GM21717 (cell line): ENCODE data around the gene LSR.
"Not testable (repeated sequence)": the region's sequence is repeated elsewhere in the genome, so short reads cannot be mapped to it uniquely, and the experiment has no call there.

Source experiments
- ATAC-seq: cut with Tn5 transposase; IDR thresholded peaks from one replicate; pipeline ENCODE4 v1.9.1; 2021; ENCODE audit warnings: mild to moderate bottlenecking, moderate library complexity; ENCODE audit not compliant: unreplicated experiment

LSR gene

DNA sequence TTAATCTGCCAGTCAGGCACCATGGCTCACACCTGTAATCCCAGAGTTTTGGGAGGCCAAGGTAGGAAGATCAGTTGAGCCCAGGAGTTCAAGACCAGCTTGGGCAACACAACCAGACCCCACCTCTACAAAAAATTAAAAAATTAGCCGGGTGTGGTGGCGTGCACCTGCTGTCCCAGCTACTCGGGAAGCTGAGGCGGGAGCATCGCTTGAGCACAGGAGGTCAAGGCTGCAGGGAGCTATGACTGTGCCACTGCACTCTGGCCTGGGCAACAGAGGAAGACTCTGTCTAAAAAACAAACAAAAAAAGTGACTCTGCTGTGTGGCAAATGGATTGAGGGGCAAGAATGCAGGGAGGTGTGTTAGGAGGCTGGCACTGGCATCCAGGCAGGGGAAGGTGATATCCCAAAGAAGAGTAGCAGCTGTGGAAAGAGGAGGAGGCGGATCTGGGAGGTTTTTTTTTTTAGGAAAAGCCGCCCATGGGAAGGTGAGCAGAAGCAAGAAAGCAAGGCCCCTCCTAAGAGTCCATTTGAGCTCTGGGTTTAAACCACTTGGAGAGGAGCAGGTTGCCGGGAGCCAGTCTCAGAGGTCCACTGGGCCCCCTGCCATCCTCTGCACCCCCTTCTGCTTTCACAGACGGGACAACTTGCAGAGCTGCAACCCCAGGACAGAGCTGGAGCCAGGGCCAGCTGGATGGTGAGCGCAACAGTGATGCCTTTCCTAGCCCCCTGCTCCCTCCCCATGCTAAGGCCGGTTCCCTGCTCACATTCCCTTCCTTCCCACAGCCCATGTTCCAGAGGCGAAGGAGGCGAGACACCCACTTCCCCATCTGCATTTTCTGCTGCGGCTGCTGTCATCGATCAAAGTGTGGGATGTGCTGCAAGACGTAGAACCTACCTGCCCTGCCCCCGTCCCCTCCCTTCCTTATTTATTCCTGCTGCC, 35.6 kb downstream of the LSR start:
- no peak for ATAC-seq

GRCh38 chr19:35285095-35285449, 36.3 kb downstream of the LSR start:
- ATAC-seq = no peak

- not testable (repeated sequence) for ATAC-seq
Observed at GRCh38 chr19:35285465-35285864, 36.7 kb downstream of the LSR start.

GRCh38 chr19:35286101-35286500, 37.3 kb downstream of the LSR start:
- not testable (repeated sequence) for ATAC-seq

DNA sequence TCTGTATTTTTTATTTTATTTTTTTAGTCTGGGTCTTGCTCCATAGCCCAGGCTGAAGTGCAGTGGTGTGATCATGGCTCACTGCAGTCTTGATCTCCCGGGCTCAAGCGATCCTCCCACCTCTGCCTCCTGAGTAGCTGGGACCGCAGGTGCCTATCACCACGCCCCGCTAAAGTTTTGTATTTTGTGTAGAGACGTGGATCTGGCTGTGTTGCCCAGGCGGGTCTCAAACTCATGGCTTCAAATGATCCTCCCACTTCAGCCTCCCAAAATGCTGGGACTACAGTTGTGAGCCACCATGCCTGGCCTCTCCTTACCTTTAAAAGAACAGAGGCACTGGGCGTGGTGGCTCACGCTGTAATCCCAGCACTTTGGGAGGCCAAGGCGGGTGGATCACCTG, 38.9 kb downstream of the LSR start:
- no peak for ATAC-seq

DNA sequence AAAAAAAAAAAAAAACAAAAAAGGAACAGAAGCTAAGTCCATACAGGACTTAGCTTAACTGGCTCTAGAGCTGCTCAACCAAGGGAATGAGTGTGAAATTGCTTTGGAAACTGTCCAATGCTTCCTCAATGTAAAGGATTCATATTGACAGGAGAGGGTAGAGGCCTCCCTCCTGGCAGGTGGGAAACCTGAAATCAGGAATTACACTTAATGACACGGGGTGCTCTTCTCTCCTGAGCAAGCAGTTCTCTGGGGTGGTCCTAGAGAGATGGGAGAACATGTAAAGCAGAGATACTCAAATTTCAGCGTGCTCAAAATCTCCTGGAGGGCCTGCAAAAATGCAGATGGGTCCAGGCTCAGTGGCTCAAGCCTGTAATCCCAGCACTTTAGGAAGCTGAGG, 39.5 kb downstream of the LSR start:
- ATAC-seq = no peak

DNA sequence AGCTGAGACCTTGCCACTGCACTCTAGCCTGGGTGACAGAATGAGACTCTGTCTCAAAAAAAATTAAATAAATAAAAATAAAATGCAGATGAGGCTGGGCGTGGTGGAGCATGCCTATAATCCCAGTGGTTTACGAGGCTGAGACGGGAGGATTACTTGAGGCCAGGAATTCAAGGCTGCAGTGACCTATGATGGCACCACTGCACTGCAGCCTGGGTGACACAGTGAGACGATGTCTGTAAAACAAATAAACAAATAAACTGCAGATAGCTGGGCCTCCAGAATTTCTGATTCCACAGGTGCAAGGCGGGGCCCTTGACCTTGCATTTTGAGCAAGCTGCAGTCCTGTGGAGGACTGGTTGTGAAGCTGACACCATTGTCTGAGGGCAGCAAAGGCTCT, 40.1 kb downstream of the LSR start:
- no peak for ATAC-seq

DNA sequence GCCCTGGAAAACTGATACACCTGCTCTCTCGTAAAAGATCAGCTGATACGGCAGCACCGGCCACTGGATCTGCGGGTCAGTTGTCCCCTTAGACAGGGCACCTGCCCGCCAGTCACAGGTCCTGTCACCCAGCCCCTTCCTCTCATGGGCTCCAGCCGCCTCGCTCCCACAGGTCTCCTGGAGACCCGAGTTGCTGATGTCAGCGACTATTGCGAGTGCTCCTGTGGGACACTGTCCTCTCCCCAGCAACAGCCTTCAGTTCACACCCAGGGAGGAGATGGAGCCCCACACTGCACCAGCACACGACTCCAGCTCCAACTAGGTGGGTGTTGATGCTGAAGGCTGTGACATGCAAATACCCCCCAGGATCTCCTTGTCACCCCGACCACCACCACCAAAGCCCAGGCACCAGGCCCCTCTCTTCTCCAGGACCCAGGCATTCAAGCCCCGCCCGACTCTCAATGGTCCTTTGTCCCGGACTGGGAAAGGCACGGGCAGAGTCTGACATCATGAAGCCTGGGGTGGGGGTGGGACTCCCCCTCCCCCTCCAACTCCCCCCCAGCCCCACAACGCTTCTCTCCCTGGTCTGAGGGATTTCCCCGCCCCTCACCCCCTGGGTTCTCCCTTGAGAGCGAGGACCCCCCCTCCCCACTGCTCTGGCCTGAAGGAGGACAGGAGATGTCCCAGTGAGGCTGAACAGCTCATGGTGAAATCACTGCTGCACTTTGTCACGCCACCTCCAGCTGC, 41.8 kb downstream of the LSR start:
- ATAC-seq = no peak

DNA sequence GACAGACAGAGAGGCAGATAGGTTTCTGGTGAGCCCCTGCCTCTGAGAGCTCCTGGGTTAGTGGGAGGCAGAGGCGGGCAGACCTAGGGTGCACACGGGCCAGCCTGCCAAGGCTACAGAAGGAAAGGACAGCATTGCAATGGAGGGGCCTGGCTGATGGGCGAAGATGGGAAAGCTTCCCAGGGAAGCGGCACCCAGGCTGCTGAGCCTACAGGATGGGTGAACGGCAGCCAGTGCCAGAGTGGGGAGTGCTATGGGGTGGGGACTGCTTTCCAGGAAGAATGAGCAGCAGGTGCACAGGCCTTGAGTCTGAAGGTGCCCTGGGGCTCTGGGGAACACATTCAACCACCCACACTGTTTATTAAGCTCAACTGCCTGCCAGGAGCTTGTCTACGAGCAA, 42.5 kb downstream of the LSR start:
- no peak for ATAC-seq

DNA sequence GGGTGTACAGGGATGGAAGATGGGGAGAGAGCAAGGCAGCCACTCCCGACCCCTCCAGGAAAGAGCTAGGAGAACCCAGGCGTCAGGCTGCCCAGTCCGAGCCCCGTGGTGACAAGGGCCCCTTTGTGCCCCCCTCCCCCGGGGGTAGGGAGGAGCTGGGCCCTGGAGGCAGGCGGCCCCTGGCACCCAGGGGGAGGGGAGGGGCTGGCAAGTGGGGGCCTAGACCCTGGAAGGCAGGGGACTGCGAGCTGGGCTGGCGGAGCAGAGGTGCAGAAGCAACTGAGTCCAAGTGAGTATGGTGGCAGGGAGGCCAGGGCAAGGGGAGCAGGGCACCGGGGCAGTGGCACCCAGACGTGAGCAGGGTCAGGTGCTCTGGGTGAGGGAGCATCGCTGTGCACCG, 43.1 kb downstream of the LSR start, which contains the start of gene MAG:
MAG (plus strand) TSS at position 246 of the 400 bp plus-strand sequence. CDS start 3,248 bp downstream, outside the sequence.
- ATAC-seq = no peak

DNA sequence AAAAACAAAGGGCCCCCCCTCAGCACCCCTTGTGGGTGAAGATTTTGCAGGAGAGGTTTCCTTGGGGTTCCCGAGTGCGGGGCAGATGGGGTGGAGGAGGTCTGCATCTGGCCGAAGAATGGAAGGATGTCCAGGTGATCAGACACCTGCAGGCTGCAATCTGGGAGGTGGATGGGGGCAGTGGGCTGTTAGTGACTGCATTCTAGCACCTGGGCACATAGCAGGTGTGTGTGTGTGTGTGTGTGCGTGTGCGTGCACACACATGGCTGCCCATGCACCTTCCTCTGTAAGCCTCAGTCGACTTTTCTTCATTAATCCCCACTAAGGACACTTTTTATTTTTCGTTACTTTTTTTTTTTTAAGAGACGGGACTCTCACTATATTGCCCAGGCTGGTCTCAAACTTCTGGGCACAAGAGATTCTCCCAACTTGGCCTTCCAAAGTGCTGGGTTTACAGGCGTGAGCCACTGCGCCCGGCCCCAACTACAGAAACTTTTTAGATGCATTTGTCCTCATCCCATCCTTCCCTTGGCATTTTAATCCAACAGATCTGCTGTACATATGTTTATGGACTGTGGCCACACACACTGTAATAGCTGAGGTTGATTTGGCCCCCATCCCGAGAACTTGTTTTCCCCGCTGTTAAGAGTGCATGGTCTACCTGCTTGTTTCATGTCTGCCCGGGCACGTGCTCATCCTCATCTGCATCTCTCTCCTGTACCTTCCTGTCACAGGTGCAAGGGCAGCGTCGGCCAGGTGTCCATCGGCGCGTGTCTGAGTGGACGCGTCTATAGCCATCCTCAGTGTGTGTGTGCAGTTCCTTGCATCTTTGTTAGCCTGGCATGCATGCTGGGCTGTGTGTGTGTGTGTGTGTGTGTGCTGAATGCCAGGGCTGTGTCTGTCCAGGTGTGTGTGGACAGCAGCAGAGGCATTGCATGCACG, 43.9 kb downstream of the LSR start:
- no peak for ATAC-seq

DNA sequence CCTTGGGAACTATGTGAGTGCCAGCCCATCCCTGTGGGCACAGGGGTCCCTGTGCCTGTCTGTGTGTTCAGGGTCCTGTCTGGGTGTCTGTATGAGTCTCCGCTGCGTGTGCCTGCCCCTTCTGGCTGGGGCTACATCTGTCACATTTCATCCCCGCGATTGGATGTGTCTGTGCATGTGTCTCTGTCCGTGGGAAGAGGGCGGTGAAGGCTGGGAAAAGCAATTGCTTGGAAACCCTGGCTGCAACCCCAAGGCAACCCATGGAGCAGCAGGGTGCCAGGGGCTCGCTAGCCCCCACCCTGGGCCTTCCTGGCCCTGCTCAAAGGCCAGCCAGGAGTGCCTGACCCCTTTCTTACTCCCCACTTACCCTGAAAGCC, 44.5 kb downstream of the LSR start:
- ATAC-seq = no peak

GRCh38 chr19:35293808-35294207, 45.0 kb downstream of the LSR start:
- ATAC-seq = no peak

DNA sequence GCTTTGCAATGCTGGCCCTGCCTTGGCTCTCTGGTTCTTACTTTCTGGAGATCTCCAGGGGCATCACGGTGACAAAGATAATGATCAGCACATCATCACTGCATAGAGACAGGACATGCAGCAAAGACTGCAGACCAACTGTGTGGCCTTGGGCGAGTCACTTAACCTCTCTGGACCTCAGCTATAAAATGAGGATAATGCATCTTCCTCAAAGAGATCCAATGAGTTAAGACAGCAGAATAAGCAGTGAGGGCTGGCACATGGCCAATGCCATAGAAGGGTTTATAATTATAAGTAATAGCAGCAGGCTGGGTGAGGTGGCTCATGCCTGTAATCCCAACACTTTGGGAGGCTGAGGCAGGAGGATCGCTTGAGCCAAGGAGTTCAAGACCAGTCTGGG, 45.5 kb downstream of the LSR start:
- ATAC-seq = no peak

DNA sequence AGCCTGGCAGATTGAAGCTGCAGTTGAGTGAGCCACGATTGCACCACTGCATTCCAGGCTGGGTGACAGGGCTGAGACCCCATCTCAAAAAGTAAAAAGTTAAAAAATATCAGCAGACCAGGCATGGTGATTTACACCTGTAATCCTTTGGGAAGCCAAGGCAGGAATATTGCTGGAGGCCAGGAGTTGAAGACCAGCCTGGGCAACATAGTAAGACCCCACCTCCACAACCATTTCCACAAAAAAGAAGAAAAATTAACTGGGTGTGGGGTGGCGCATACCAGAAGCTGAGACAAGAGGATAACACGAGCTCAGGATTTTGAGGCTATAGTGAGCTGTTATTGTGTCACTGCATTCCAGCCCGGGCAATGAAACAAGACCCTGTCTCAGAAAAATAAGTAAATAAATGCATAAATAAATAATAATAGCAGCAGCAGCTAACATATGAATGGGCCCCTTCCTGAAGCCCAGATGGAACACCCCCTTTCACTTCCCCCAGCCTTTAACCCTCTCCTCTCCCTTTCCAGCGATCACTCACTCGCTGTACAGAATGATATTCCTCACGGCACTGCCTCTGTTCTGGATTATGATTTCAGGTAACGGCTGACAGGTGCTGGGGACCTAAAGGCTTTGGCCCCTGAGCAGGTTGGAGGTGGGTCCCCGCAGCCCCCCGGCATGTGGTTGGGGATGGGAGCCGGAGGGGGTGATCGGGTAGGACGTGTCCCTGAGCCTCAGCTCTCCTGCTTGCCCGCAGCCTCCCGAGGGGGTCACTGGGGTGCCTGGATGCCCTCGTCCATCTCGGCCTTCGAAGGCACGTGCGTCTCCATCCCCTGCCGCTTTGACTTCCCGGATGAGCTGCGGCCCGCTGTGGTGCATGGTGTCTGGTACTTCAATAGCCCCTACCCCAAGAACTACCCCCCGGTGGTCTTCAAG, 46.3 kb downstream of the LSR start:
- ATAC-seq = no peak

DNA sequence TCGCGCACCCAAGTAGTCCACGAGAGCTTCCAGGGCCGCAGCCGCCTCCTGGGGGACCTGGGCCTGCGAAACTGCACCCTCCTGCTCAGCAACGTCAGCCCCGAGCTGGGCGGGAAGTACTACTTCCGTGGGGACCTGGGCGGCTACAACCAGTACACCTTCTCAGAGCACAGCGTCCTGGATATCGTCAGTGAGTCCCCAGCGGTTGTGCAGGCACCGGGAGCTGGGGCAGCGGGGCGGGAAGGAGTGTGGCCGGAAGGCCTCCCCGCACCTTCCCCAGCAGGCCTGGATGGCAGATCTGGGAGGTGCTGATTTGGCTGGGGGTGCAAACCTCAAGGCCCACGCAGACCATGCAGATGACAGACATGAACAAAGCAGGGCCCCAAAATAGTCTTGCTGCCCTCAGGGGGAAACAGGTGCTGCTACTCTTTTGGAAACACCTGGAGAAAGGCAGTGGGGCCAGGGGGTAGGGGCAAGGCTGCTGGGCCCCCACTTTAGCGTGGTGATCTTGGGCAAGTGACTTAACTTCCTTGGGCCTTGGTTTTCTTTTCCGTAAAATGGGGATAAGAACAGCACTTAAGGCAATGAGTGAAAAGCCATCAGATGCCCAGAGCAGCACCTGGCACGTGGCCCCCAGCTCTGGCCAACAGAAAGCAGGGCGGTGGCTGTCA, 47.1 kb downstream of the LSR start:
- ATAC-seq = no peak

DNA sequence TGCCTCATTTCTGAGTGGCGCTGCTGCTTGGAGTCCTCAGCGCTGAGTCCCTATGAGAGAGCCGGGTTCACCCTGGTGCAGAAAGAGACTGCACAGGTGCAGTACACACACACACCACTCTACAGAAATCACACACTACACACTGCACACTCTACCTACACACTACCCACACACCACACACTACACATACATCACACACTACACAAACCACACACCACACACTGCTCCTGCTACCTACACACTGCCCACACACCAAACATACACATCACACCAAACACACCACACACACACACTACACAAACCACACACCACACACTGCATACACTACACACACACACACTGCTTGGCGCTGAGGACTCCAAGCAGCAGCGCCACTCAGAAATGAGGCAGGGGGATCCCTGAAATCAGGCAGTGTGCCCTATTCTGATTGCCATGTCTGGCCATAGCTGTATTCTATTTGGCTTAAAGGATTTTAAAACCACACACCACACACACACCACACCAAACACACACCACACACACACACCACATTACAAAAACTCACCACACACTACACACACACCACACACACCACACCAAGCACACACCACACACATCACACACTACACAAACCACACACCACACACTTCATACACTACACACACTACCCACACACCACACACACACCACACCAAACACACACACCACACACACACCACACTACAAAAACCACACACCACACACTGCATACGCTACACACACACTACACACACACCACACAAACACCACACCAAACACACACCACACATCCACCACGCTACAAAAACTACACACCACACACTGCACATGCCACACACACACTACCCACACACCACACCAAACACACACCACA, 48.1 kb downstream of the LSR start:
- no peak for ATAC-seq

GRCh38 chr19:35297515-35297848, 48.7 kb downstream of the LSR start:
- no peak for ATAC-seq

DNA sequence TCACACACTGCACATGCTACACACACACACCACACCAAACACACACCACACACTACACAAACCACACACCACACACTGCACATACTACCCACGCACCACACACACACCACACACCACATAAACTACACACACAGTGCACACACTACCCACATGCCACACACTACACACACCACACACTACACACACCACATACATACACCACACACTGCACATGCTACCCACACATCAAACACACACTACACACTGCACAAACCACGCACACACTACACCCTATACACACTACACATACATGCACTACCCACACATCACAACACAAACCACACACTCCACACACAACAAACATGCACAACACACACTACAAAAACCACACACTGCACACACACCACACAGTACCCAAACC, 49.1 kb downstream of the LSR start:
- no peak for ATAC-seq
